GM12801 (cell line): Measurements from ENCODE around the gene HPS3.

Source experiments
- TF ChIP-seq, protein P1 (sequence below): IDR thresholded peaks from one replicate; pipeline ENCODE4 v1.5.1; 2011; ENCODE audit warnings: control low read depth; ENCODE audit not compliant: insufficient read length; ENCODE audit errors: extremely low read depth

HPS3 gene

GRCh38 chr3:149131589-149131988, 2.2 kb downstream of the HPS3 start:
- TF ChIP-seq, protein P1, sequence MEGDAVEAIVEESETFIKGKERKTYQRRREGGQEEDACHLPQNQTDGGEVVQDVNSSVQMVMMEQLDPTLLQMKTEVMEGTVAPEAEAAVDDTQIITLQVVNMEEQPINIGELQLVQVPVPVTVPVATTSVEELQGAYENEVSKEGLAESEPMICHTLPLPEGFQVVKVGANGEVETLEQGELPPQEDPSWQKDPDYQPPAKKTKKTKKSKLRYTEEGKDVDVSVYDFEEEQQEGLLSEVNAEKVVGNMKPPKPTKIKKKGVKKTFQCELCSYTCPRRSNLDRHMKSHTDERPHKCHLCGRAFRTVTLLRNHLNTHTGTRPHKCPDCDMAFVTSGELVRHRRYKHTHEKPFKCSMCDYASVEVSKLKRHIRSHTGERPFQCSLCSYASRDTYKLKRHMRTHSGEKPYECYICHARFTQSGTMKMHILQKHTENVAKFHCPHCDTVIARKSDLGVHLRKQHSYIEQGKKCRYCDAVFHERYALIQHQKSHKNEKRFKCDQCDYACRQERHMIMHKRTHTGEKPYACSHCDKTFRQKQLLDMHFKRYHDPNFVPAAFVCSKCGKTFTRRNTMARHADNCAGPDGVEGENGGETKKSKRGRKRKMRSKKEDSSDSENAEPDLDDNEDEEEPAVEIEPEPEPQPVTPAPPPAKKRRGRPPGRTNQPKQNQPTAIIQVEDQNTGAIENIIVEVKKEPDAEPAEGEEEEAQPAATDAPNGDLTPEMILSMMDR: no peak

DNA sequence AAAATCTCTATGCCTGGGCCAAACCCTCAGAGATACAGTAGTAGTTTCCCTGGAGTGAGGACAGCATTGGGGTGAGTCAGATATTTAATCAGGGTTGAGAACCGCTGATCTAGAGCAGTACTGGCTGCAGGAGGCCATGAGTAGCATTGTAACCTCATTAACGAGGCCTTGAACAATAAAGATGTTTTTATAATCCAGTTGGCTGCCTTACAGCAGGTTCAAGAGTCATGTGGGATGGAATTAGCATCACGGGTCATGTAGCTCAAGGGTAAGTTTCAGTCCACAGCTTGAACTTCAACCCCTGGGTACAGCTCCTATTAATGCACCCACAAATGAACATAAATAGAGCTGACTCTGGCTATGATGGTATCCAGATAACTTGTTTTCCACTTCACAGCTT, 5.1 kb downstream of the HPS3 start:
- TF ChIP-seq, protein P1: no peak

DNA sequence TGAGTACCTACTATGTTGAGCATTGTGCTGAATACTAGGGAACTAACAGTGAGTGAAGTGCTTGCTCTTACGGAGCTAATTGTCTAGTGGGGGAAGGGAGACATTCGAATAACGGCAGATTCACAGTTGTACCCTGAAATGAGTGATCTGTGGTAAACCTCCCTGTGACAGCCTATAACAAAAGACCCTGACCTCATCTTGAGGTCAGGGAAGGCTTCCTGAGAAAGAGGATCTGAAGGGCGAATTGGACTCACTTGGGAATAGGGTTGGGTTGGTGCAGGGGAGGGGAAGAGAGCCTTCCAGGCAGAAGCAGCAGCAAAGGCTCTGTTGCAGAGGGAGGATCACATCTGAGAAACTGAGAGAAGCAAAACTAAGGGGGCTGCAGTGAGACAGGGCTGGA, 13.2 kb downstream of the HPS3 start:
- TF ChIP-seq, protein P1: no peak

DNA sequence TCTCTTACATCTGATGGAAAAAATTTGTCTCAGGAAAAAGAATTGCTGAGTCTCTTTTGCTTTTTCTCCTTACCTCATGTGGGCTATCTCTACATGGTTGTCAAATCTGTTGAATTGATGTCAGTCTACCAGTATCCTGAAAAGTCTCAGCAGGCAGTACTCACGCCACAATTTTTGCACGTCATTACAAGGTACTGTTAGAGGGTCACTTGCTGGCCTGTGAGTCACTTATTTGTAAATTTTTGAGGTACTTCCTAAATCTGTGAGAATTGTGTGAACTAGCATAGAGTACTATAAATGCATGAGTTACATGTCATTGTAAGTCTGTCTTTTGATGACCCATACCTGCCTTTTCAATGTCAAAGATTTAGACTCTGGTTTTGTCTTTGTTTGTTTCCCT, 15.9 kb downstream of the HPS3 start:
- TF ChIP-seq, protein P1: no peak

- TF ChIP-seq, protein P1: no peak
Measured at GRCh38 chr3:149145974-149146373, 16.5 kb downstream of the HPS3 start.

DNA sequence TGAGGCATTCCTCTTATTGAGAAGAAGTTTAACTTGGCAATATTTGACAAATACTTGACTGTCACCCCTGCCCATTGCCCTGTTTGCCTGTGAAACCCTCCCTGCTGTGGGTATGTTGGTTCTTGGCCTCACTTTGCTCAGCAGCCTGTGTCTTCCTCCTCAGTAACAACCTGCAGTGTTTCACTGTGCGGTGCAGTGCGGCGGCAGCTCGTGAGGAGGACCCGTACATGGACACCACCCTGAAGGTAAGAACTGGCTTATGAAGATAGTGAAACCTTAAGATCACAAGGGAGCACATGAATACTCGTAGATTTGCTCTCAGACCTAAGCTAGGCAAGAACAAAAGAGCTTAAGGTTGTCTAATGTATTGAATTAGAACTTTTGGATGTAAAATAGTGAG, 21.0 kb downstream of the HPS3 start:
- TF ChIP-seq, protein P1: no peak

DNA sequence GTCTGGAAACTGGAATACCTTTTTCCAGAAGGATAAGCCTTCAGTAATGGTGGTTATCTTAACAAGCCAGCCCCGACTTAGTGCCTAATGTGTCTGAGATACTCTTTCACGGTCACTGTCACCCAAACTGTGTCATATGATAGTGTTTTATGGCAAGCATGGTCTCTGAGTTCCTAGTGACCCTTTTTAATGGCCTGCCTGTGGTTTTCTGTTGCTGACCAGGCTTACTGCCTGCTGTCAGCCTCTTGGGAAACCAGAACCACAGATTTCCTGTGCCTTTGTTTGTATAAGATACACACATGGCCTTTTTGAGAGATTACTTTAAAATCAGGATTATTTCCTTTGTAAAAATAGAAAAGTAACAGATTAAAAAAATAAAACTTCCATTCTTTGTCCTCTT, 22.4 kb downstream of the HPS3 start:
- TF ChIP-seq, protein P1: no peak

DNA sequence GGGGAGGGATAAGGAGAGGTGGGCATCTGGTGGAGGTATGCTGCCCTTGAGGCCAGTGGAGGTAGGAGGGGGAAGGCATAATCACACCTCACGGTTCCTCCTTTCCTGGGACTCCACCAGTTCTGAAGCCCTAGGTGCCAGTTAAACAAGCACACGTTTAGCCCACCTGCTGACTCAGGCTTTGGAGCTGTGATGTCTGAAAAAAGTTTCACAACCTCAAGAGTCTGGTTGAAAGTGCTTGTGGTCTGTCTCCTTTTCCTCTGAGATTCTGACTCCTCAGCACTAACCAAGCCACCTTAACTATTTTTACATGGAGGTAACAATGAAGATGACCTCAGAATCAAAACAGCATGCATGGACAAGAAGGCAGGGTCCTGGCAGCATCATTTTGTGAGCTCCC, 23.0 kb downstream of the HPS3 start:
- TF ChIP-seq, protein P1: no peak
